PC-3 (cell line): Measurements from ENCODE around the gene GSTP1. TPM values are rescaled to one million over a fixed set of nuclear protein-coding genes. Genes with fewer than 3 reads are reported as not detected.
"Not testable (repeated sequence)": the region's sequence is repeated elsewhere in the genome, so short reads cannot be mapped to it uniquely, and the experiment has no call there.

Source experiments
- ATAC-seq: fragments of 200-7000 bp; cut with Tn5 transposase; 2 replicates; pipeline ENCODE4 v1.9.1; 2020; ENCODE audit warnings: mild to moderate bottlenecking, moderate library complexity
- BruUV-seq: library from RNA; stranded (reverse); fragments of 400-500 nt; replicated peaks from 2 replicates; lab custom pipeline; 2021; lab: Mats Ljungman, UMichigan
- CTCF ChIA-PET: fragments of 300-600 bp; sonication (Branson Sonifier 250); formaldehyde crosslinking; loops from one replicate; lab custom pipeline; 2022; ENCODE audit warnings: antibody characterized with exemption; lab: Charles Lee
- POLR2A ChIA-PET: fragments of 300-600 bp; sonication (Branson Sonifier 250); formaldehyde crosslinking; loops from one replicate; lab custom pipeline; 2022; ENCODE audit warnings: antibody characterized with exemption; ENCODE audit not compliant: unreplicated experiment; lab: Charles Lee
- DNase-seq: peaks from one replicate; pipeline ENCODE4 v3.0.0-alpha.2; 2015
- H2AFZ ChIP-seq: fragments of 300-600 bp; sonication (generic); 2 replicates; pipeline ENCODE4 v1.6.0; 2016; ENCODE audit warnings: antibody characterized with exemption, low read length
- H3F3A ChIP-seq: fragments of 300-600 bp; sonication (generic); one replicate; pipeline ENCODE4 v1.6.0; 2017; ENCODE audit warnings: antibody characterized with exemption, low read length, control low read depth, mild to moderate bottlenecking; ENCODE audit not compliant: unreplicated experiment
- H3K27ac ChIP-seq: fragments of 300-600 bp; sonication (generic); 2 replicates; pipeline ENCODE4 v1.5.1; 2016; ENCODE audit warnings: mild to moderate bottlenecking, low read length
- H3K27me3 ChIP-seq: fragments of 300-600 bp; sonication (generic); 2 replicates; pipeline ENCODE4 v1.6.1; 2016; ENCODE audit warnings: low read length, mixed read lengths
- H3K36me3 ChIP-seq: fragments of 300-600 bp; sonication (generic); 2 replicates; pipeline ENCODE4 v1.6.1; 2016; ENCODE audit warnings: low read depth, mixed run types, low read length, mixed read lengths
- H3K4me1 ChIP-seq: fragments of 300-600 bp; sonication (generic); 2 replicates; pipeline ENCODE4 v1.5.1; 2016; ENCODE audit warnings: low read length; ENCODE audit not compliant: insufficient read depth
- H3K4me2 ChIP-seq: fragments of 300-600 bp; sonication (generic); 2 replicates; pipeline ENCODE4 v1.6.0; 2016; ENCODE audit warnings: low read length
- H3K4me3 ChIP-seq: fragments of 300-600 bp; sonication (generic); 2 replicates; pipeline ENCODE4 v1.5.1; 2016; ENCODE audit warnings: mild to moderate bottlenecking, low read length, mixed read lengths
- H3K79me2 ChIP-seq: fragments of 300-600 bp; sonication (generic); 2 replicates; pipeline ENCODE4 v1.6.1; 2017; ENCODE audit warnings: low read length, mixed read lengths
- H3K9ac ChIP-seq: fragments of 300-600 bp; sonication (generic); 2 replicates; pipeline ENCODE4 v1.6.0; 2016; ENCODE audit warnings: mild to moderate bottlenecking, low read length
- H3K9me2 ChIP-seq: fragments of 300-600 bp; sonication (generic); replicated peaks from 2 replicates; pipeline ENCODE4 v1.6.1; 2016; ENCODE audit warnings: mixed run types, low read length, mixed read lengths
- H3K9me3 ChIP-seq: fragments of 300-600 bp; sonication (generic); 2 replicates; pipeline ENCODE4 v1.6.1; 2016; ENCODE audit warnings: low read length, mixed read lengths
- H4K20me1 ChIP-seq: fragments of 300-600 bp; sonication (generic); 2 replicates; pipeline ENCODE4 v1.6.1; 2016; ENCODE audit warnings: low read length, mixed read lengths
- EZH2 ChIP-seq: fragments of 300-600 bp; sonication (generic); IDR thresholded peaks from one replicate; pipeline ENCODE4 v1.6.1; 2017; ENCODE audit warnings: antibody characterized with exemption, mild to moderate bottlenecking, low read length; ENCODE audit not compliant: unreplicated experiment
- EZH2phosphoT487 ChIP-seq: fragments of 300-600 bp; sonication (generic); IDR thresholded peaks from 2 replicates; pipeline ENCODE4 v1.6.1; 2018; ENCODE audit warnings: mild to moderate bottlenecking, antibody characterized with exemption, low read length, borderline replicate concordance
- intact Hi-C: fragments of 100-400 bp; cut with micrococcal nuclease; formaldehyde crosslinking; loops from 2 replicates; pipeline ENCODE4 v1.9.0; 2023
- total RNA-seq: library from RNA; depleted of rRNA; stranded (reverse); fragments of >200 nt; gene quantifications from 2 replicates; pipeline ENCODE4 v1.2.3, GENCODE V29; 2014
- TF ChIP-seq, protein P1 (sequence below): fragments of 300-600 bp; sonication (generic); conservative IDR thresholded peaks from 2 replicates; pipeline ENCODE4 v1.5.1; 2017; ENCODE audit warnings: antibody characterized with exemption, low read depth, mild to moderate bottlenecking, low read length

Gene GSTP1
- total RNA-seq, 1 experiment from 2014 or later = 1,154 TPM

DNA sequence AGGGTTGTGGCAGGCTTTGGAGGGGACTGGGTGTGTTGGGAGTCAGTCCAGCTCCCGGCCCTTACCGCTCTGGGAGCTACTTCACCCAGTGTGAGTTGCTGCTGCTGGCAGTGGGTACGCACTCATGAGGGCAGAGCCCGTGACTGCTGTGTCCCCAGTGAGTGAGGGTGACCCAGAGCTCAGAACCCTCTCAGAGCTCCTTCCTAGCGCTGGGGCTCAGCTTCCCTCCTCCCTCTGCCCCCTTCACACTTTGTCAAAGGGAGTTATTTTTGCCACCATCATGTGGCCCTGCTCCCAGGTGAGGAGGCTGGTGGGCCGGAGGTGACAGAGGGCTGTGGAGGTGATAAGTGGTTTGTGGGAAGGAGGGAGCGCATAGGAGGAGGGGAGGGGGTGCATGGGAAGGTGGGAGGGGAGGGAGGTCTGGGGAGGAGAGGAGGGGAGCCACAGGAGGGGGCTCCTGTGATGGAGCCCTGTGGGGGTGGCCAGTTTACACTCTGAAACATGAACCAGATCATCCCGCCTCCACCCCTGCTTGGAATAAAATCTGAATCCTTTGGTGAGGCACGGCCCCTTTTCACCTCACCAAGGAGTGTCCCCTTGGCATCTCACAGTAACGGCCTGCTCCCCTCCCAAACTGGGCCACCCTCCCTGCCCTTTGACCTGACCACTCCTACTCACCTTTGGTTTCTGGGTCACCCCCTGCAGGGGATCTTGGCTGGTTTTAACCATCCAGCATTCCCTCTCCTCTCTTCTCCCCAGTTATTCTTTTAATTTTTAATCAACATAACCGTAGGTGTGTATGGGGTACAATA lies 33.0 kb downstream of the GSTP1 start:
- TF ChIP-seq EZH2 (no peak), EZH2phosphoT487 (no peak)
- TF ChIP-seq, protein P1, sequence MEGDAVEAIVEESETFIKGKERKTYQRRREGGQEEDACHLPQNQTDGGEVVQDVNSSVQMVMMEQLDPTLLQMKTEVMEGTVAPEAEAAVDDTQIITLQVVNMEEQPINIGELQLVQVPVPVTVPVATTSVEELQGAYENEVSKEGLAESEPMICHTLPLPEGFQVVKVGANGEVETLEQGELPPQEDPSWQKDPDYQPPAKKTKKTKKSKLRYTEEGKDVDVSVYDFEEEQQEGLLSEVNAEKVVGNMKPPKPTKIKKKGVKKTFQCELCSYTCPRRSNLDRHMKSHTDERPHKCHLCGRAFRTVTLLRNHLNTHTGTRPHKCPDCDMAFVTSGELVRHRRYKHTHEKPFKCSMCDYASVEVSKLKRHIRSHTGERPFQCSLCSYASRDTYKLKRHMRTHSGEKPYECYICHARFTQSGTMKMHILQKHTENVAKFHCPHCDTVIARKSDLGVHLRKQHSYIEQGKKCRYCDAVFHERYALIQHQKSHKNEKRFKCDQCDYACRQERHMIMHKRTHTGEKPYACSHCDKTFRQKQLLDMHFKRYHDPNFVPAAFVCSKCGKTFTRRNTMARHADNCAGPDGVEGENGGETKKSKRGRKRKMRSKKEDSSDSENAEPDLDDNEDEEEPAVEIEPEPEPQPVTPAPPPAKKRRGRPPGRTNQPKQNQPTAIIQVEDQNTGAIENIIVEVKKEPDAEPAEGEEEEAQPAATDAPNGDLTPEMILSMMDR = no peak
- H3K27me3 ChIP-seq = no peaks in the 10 kb centered on the region
- H3K79me2 ChIP-seq = no peaks in the 10 kb centered on the region
- no peaks in the 10 kb centered on the region for H3K9me3 ChIP-seq
- H3K27ac ChIP-seq = no peak overlapping the region
- no peaks in the 10 kb centered on the region for H3K9me2 ChIP-seq
- no peaks in the 10 kb centered on the region for H3F3A ChIP-seq
- no peak overlapping the region for H2AFZ ChIP-seq
- no peak overlapping the region for H3K4me3 ChIP-seq
- ATAC-seq = no peak
- POLR2A ChIA-PET = no interaction called here
- intact Hi-C loops = no loop called here
- CTCF ChIA-PET = no interaction called here
- H3K36me3 ChIP-seq = peaks cover 3% of the 10 kb centered on the region
- H3K4me2 ChIP-seq = no peak overlapping the region
- no peaks in the 10 kb centered on the region for H3K4me1 ChIP-seq
- no TSS peak for BruUV-seq
- no peak overlapping the region for H3K9ac ChIP-seq
- no peaks in the 10 kb centered on the region for H4K20me1 ChIP-seq
- no peak for DNase-seq

DNA sequence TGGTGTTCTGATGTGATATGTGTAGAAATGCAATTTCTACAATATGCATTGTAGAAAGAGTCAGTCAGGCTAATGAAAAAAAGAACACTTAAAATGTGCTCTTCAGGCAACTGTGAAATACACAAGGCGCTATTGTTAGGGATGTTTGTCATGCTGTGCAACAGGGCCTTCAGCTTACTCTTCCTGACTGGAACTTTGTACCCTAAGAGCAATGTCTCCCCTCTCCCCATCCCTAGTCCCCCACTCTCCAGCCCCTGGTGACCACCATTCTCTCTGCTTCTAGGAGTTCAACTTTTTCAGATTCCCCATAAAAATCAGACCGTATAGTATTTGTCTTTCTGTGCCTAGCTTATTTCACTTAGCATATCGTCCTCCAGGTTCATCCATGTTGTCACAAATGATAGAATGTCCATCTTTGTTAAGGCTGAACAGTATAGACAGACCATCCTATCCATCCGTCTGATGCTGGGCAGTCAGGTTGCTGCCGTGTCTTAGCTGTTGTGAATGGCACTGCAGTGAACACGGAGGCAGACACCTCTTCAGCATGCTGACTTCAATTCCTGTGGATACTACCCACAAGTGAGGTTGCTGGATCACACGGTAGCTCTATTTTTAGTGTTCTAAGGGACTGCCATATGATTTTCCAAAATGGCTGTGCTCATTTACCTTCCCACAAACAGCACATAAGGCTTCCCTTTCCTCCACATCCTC lies 33.8 kb downstream of the GSTP1 start:
- CTCF ChIA-PET = no interaction called here
- no peaks in the 10 kb centered on the region for H4K20me1 ChIP-seq
- ATAC-seq (no peak), DNase-seq (no peak)
- no peaks in the 10 kb centered on the region for H3K27me3 ChIP-seq
- intact Hi-C loops = no loop called here
- H3K9me2 ChIP-seq = no peaks in the 10 kb centered on the region
- no peaks in the 10 kb centered on the region for H3F3A ChIP-seq
- H3K4me3 ChIP-seq = no peak overlapping the region
- POLR2A ChIA-PET = no interaction called here
- no peak overlapping the region for H3K27ac ChIP-seq
- H3K9me3 ChIP-seq = no peaks in the 10 kb centered on the region
- BruUV-seq = TSS peak; percentile 24
- H3K4me1 ChIP-seq = no peaks in the 10 kb centered on the region
- no peak overlapping the region for H2AFZ ChIP-seq
- TF ChIP-seq, protein P1 = no peak
- TF ChIP-seq EZH2phosphoT487 (no peak), EZH2 (no peak)
- peaks cover under 1% of the 10 kb centered on the region; the same call in 1 of the 2 replicates for H3K36me3 ChIP-seq
- no peak overlapping the region for H3K4me2 ChIP-seq
- H3K79me2 ChIP-seq = no peaks in the 10 kb centered on the region
- no peak overlapping the region for H3K9ac ChIP-seq

DNA sequence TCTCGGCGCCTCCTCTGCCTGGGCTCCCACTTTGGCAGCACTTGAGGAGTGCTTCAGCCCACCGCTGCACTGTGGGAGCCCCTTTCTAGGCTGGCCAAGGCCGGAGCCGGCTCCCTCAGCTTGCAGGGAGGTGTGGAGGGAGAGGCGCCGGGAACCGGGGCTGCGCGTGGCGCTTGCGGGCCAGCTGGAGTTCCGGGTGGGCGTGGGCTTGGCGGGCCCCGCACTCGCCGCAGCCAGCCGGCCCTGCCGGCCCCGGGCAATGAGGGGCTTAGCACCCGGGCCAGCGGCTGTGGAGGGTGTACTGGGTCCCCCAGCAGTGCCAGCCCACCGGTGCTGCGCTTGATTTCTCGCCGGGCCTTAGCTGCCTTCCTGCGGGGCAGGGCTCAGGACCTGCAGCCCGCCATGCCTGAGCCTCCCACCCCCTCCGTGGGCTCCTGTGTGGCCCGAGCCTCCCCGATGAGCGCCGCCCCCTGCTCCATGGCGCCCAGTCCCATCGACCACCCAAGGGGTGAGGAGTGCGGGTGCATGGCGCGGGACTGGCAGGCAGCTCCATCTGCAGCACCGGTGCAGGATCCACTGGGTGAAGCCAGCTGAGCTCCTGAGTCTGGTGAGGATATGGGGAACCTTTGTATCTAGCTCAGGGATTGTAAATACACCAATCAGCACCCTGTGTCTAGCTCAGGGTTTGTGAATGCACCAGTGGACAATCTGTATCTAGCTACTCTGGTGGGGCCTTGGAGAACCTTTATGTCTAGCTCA lies 35.5 kb downstream of the GSTP1 start:
- H3K79me2 ChIP-seq, H3K4me3 ChIP-seq, H3F3A ChIP-seq, H3K27me3 ChIP-seq, H2AFZ ChIP-seq, H3K4me2 ChIP-seq, H3K9ac ChIP-seq, H4K20me1 ChIP-seq, H3K4me1 ChIP-seq, BruUV-seq, ATAC-seq, H3K27ac ChIP-seq, H3K36me3 ChIP-seq, DNase-seq, intact Hi-C loops, H3K9me3 ChIP-seq, POLR2A ChIA-PET, H3K9me2 ChIP-seq: not testable (repeated sequence)
- CTCF ChIA-PET = interaction anchor here (0.6 kb wide), 1 partner anchor 65 kb away, joined by 5 read pairs; no protein-coding TSS in a partner anchor

DNA sequence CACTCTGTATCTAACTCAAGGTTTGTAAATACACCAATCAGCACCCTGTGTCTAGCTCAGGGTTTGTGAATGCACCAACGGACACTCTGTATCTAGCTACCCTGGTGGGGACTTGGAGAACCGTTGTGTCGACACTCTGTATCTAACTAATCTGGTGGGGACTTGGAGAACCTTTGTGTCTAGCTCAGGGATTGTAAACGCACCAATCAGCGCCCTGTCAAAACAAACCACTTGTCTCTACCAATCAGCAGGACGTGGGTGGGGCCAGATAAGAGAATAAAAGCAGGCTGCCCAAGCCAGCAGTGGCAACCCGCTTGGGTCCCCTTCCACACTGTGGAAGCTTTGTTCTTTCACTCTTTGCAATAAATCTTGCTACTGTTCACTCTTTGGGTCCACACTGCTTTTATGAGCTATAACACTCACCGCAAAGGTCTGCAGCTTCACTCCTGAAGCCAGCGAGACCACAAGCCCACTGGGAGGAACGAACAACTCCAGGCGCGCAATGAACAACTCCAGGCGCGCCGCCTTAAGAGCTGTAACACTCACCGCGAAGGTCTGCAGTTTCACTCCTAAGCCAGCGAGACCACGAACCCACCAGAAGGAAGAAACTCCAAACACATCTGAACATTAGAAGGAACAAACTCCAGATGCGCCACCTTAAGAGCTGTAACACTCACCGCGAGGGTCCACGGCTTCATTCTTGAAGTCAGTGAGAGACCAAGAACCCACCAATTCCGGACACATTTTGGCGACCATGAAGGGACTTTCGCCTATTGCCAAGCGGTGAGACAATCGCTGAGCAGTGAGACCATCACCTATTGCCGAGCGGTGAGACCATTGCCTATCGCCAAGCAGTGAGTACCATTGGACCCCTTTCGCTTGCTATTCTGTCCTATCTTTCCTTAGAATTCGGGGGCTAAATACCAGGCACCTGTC lies 36.3 kb downstream of the GSTP1 start:
- H4K20me1 ChIP-seq = not testable (repeated sequence)

More for the DNA sequence above, 36.3 kb downstream of the GSTP1 start:
- H3K79me2 ChIP-seq, H3K4me2 ChIP-seq, CTCF ChIA-PET, H3K4me1 ChIP-seq, H3K36me3 ChIP-seq, ATAC-seq, H3K9ac ChIP-seq, H3K27ac ChIP-seq, intact Hi-C loops, H3K9me3 ChIP-seq, POLR2A ChIA-PET, H2AFZ ChIP-seq, H3F3A ChIP-seq, H3K9me2 ChIP-seq, H3K27me3 ChIP-seq, BruUV-seq, DNase-seq, H3K4me3 ChIP-seq: not testable (repeated sequence)
